SU-DHL-6 (cell line): Measurements from ENCODE around the gene POLR3H.

Experiments
- H2AFZ ChIP-seq: fragments of 200-600 bp; sonication (generic); 2 replicates; pipeline ENCODE4 v1.6.1; 2014; ENCODE audit warnings: low read depth, mild to moderate bottlenecking, moderate library complexity, mixed read lengths, antibody characterized with exemption, low read length; ENCODE audit not compliant: severe bottlenecking
- H3F3A ChIP-seq: fragments of 200-600 bp; shearing (Covaris generic); 2 replicates; pipeline ENCODE4 v1.6.0; 2016; ENCODE audit warnings: antibody characterized with exemption, mild to moderate bottlenecking; ENCODE audit not compliant: insufficient read depth
- H3K27ac ChIP-seq: fragments of 200-600 bp; sonication (generic); 2 replicates; pipeline ENCODE4 v1.5.1; 2016; ENCODE audit warnings: low read depth, mild to moderate bottlenecking, low read length, moderate library complexity, mixed read lengths
- H3K27me3 ChIP-seq: fragments of 200-600 bp; sonication (generic), shearing (Covaris generic); 2 replicates; pipeline ENCODE4 v1.6.0; 2014; ENCODE audit warnings: mild to moderate bottlenecking, low read length
- H3K36me3 ChIP-seq: fragments of 200-600 bp; sonication (generic); 2 replicates; pipeline ENCODE4 v1.6.1; 2014; ENCODE audit warnings: mild to moderate bottlenecking, low read length, mixed read lengths
- H3K4me2 ChIP-seq: fragments of 300-600, 200-600 bp; shearing (Covaris generic), sonication (generic); 2 replicates; pipeline ENCODE4 v1.6.0; 2014; ENCODE audit warnings: low read length, low read depth, mild to moderate bottlenecking; ENCODE audit not compliant: poor library complexity, severe bottlenecking
- H3K4me3 ChIP-seq: fragments of 200-600 bp; sonication (generic); 2 replicates; pipeline ENCODE4 v1.5.1; 2014; ENCODE audit warnings: antibody characterized with exemption, low read length, mild to moderate bottlenecking, mixed read lengths; ENCODE audit not compliant: insufficient read depth, poor library complexity, severe bottlenecking
- H3K79me2 ChIP-seq: fragments of 200-600 bp; sonication (generic); 2 replicates; pipeline ENCODE4 v1.6.1; 2014; ENCODE audit warnings: mild to moderate bottlenecking, low read length, moderate library complexity; ENCODE audit not compliant: insufficient read depth
- H3K9ac ChIP-seq: fragments of 200-600 bp; sonication (generic); 2 replicates; pipeline ENCODE4 v1.7.0; 2014; ENCODE audit warnings: mild to moderate bottlenecking, low read length
- H3K9me2 ChIP-seq: fragments of 200-600 bp; sonication (generic); replicated peaks from 2 replicates; pipeline ENCODE4 v1.6.1; 2014; ENCODE audit warnings: low read length; ENCODE audit not compliant: insufficient read depth
- H3K9me3 ChIP-seq: fragments of 200-600 bp; sonication (generic); 2 replicates; pipeline ENCODE4 v1.6.1; 2014; ENCODE audit warnings: low read length, mixed read lengths; ENCODE audit not compliant: insufficient read depth
- H4K20me1 ChIP-seq: fragments of 200-600 bp; sonication (generic); 2 replicates; pipeline ENCODE4 v1.6.1; 2014; ENCODE audit warnings: low read depth, mild to moderate bottlenecking, antibody characterized with exemption, low read length, moderate library complexity, mixed read lengths
- CTCF ChIP-seq: fragments of 200-600 bp; sonication (generic); IDR thresholded peaks from one replicate; pipeline ENCODE4 v1.5.1; 2017; ENCODE audit warnings: antibody characterized with exemption, mild to moderate bottlenecking, low read length, moderate library complexity; ENCODE audit not compliant: insufficient read depth, poor library complexity, severe bottlenecking
- EZH2phosphoT487 ChIP-seq: fragments of 200-600 bp; sonication (generic), shearing (Covaris generic); conservative IDR thresholded peaks from 2 replicates; pipeline ENCODE4 v1.6.1; 2018; ENCODE audit warnings: mild to moderate bottlenecking, antibody characterized with exemption, low read length, moderate library complexity, mixed read lengths

The POLR3H gene

DNA sequence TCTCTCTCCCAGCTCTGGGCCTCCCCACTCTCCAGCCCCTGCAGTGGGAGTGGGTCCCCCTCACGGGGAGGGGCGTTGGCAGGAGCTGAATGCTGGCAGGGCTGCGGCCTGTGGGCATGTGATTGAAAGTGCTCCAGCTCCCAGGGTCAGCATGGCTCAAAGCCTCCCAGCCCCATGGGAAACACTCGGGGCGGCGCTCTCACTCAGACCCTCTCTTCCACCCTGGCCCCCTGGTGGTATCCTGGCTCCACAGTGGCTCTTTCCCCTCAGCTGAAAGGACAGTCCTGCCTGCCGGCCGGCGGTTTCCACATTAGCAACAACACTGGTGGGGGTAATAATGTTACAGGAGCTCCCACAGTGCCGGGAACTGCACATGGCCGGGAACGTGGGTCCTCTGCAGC, 35.5 kb downstream of the POLR3H start:
- Histone ChIP-seq H3K9ac (no peak overlapping the region), H3K27me3 (no peaks in the 10 kb centered on the region), H3K4me3 (no peak overlapping the region), H3K27ac (no peak overlapping the region), H2AFZ (no peak overlapping the region), H3K79me2 (no peaks in the 10 kb centered on the region), H4K20me1 (no peaks in the 10 kb centered on the region), H3K36me3 (no peaks in the 10 kb centered on the region), H3K9me3 (no peaks in the 10 kb centered on the region), H3K9me2 (no peaks in the 10 kb centered on the region), H3F3A (no peaks in the 10 kb centered on the region), H3K4me2 (no peak overlapping the region)
- no peak for TF ChIP-seq EZH2phosphoT487
- TF ChIP-seq CTCF, result no peak

DNA sequence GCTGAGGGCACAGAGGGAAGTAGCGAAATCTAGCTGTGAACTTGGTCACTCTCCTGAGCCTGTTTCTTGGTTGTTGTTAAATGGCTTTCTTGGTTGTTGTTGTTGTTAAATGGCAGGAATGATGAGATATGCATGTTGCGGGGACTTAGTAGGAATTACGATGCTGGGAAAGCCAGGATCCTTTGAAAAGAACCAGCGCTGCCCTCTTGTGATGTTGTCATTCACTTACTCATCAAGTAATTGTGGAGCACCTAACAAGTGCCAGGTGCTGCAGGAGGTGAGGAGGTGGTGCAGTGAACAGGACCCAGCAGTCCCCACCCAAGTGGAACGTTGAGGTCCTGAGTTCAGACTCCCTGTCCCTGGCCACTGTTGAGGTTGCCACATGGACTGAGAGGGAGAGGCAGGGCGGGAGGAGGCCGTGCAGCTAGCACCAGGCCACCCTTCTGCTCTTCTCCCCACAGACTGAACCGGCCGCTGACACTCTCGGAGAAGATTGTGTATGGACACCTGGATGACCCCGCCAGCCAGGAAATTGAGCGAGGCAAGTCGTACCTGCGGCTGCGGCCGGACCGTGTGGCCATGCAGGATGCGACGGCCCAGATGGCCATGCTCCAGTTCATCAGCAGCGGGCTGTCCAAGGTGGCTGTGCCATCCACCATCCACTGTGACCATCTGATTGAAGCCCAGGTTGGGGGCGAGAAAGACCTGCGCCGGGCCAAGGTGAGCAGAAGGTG, 36.8 kb downstream of the POLR3H start:
- Histone ChIP-seq H3F3A (no peaks in the 10 kb centered on the region), H3K9me3 (no peaks in the 10 kb centered on the region), H3K9me2 (no peaks in the 10 kb centered on the region), H3K79me2 (no peaks in the 10 kb centered on the region), H3K4me2 (no peak overlapping the region), H3K36me3 (no peaks in the 10 kb centered on the region), H3K27me3 (no peaks in the 10 kb centered on the region), H3K4me3 (no peak overlapping the region), H3K27ac (no peak overlapping the region), H2AFZ (no peak overlapping the region), H4K20me1 (no peaks in the 10 kb centered on the region), H3K9ac (no peak overlapping the region)
- no peak for TF ChIP-seq EZH2phosphoT487
- TF ChIP-seq CTCF, result no peak

GRCh38 chr22:41505511-41506220, 38.6 kb downstream of the POLR3H start:
- no peaks in the 10 kb centered on the region for H3F3A ChIP-seq
- no peak overlapping the region for H3K9ac ChIP-seq
- H4K20me1 ChIP-seq, result no peaks in the 10 kb centered on the region
- no peak for TF ChIP-seq EZH2phosphoT487
- no peak for TF ChIP-seq CTCF
- no peaks in the 10 kb centered on the region for H3K9me2 ChIP-seq
- no peaks in the 10 kb centered on the region for H3K36me3 ChIP-seq
- no peak overlapping the region for H2AFZ ChIP-seq
- no peak overlapping the region for H3K4me2 ChIP-seq
- H3K9me3 ChIP-seq, result no peaks in the 10 kb centered on the region
- no peak overlapping the region for H3K4me3 ChIP-seq
- no peak overlapping the region for H3K27ac ChIP-seq
- H3K79me2 ChIP-seq, result no peaks in the 10 kb centered on the region
- no peaks in the 10 kb centered on the region for H3K27me3 ChIP-seq
